Right atrium auricular region (tissue), 2 donors: ENCODE data around the gene NRIP1. TPM values are rescaled to one million over a fixed set of nuclear protein-coding genes. Genes with fewer than 3 reads are reported as not detected.

Source experiments
- DNase-seq: peaks from one replicate; pipeline ENCODE4 v3.0.0-alpha.2; 2019; ENCODE audit warnings: low spot score
- H3K27ac ChIP-seq, 2 donors: fragments of 200-600 bp; sonication (generic); 1 replicate in 1 of 2; 2 replicates in 1 of 2; pipeline ENCODE4 v1.5.1; 2016 to 2019
- H3K27me3 ChIP-seq, 2 donors: fragments of 200-600 bp; sonication (generic); one replicate each; pipeline versions ENCODE4 v1.5.1 to v1.6.0; 2017 to 2019
- H3K36me3 ChIP-seq: fragments of 200-600 bp; sonication (generic); one replicate; pipeline ENCODE4 v1.5.1; 2016
- H3K4me1 ChIP-seq, 2 donors: fragments of 200-600 bp; sonication (generic); one replicate each; pipeline versions ENCODE4 v1.5.1 to v1.6.0; 2017 to 2019
- H3K4me3 ChIP-seq, 2 donors: fragments of 200-600 bp; sonication (generic); 1 replicate in 1 of 2; 2 replicates in 1 of 2; pipeline ENCODE4 v1.5.1; 2017 to 2019; ENCODE audit warnings: mild to moderate bottlenecking in 1 of 2, moderate library complexity in 1 of 2
- H3K9me3 ChIP-seq, 2 donors: fragments of 200-600 bp; sonication (generic); one replicate each; pipeline ENCODE4 v1.5.1; 2019
- CTCF ChIP-seq, 2 donors: fragments of 200-600 bp; sonication (generic); IDR thresholded peaks; one replicate each; pipeline ENCODE4 v1.5.1; 2019; ENCODE audit warnings: antibody characterized with exemption in 2 of 2
- total RNA-seq, 2 donors: library from RNA; depleted of rRNA; stranded (reverse); fragments of >200 nt; gene quantifications; one replicate each; pipeline ENCODE4 v1.1.0, GENCODE V29; 2016

The NRIP1 gene
- total RNA-seq, 2 donors from 2014 or later: 15.5 to 16.0 TPM

DNA sequence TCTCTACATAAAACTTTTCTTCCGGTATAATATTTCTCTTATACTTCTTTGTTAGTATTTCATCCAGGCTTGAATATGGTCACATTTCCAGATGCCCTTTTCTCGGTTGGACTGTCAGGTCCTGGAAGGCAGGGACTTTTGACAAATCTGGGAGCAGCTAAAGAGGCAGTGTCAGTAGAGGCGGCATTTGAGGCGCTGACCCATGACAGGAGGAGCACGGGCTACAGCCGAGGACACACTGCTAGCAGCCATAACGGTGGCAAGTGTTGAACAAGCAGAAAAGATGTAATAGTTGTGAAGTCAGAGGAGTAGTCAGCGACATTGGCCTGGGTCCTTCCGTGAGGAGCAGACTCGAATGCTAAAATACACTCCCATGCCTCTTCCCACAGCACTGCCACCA, 14.5 kb upstream of the NRIP1 start:
- no peaks in the 10 kb centered on the region for H3K4me1 ChIP-seq
- DNase-seq: no peak
- no peaks in the 10 kb centered on the region for H3K27me3 ChIP-seq
- TF ChIP-seq CTCF (IDR thresholded peaks at IDR 0.05): no peak
- no peak overlapping the region for H3K27ac ChIP-seq
- H3K9me3 ChIP-seq: no peaks in the 10 kb centered on the region
- no peaks in the 10 kb centered on the region for H3K36me3 ChIP-seq
- no peak overlapping the region for H3K4me3 ChIP-seq

DNA sequence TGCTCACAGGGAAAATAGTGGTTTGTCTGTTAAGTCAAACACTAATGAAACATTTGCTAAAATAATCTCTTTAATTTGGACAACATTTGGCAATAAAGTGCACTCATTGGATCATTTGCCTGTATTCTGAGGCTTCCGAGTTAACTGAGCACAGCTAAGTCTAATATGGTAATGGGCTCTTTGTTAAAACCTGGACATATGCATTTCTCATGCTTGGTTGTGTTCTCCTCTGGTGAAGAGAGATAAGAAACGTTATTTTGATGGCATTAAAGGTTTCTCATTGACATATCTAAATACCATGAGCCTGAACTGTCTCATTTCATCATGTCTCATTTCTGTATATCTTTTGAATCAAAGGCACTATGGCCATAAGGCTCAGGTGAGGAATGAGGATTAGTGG, 13.4 kb upstream of the NRIP1 start:
- Histone ChIP-seq H3K4me3 (no peak overlapping the region), H3K9me3 (no peaks in the 10 kb centered on the region), H3K4me1 (no peaks in the 10 kb centered on the region), H3K27me3 (no peaks in the 10 kb centered on the region), H3K36me3 (no peaks in the 10 kb centered on the region), H3K27ac (no peak overlapping the region)
- no peak for TF ChIP-seq CTCF (IDR thresholded peaks at IDR 0.05)
- no peak for DNase-seq

GRCh38 chr21:15077529-15078145, 12.8 kb upstream of the NRIP1 start:
- H3K4me1 ChIP-seq: no peaks in the 10 kb centered on the region
- no peaks in the 10 kb centered on the region for H3K9me3 ChIP-seq
- no peaks in the 10 kb centered on the region for H3K36me3 ChIP-seq
- no peak overlapping the region for H3K4me3 ChIP-seq
- no peak overlapping the region for H3K27ac ChIP-seq
- DNase-seq: no peak
- no peaks in the 10 kb centered on the region for H3K27me3 ChIP-seq
- TF ChIP-seq CTCF (IDR thresholded peaks at IDR 0.05): no peak

- no peak for DNase-seq
- no peaks in the 10 kb centered on the region for H3K27me3 ChIP-seq
- no peaks in the 10 kb centered on the region for H3K4me1 ChIP-seq
- H3K27ac ChIP-seq: no peak overlapping the region
- H3K4me3 ChIP-seq: no peak overlapping the region
- no peaks in the 10 kb centered on the region for H3K36me3 ChIP-seq
- no peaks in the 10 kb centered on the region for H3K9me3 ChIP-seq
- TF ChIP-seq CTCF (IDR thresholded peaks at IDR 0.05): no peak
Measured at GRCh38 chr21:15076730-15077129, 11.9 kb upstream of the NRIP1 start.

DNA sequence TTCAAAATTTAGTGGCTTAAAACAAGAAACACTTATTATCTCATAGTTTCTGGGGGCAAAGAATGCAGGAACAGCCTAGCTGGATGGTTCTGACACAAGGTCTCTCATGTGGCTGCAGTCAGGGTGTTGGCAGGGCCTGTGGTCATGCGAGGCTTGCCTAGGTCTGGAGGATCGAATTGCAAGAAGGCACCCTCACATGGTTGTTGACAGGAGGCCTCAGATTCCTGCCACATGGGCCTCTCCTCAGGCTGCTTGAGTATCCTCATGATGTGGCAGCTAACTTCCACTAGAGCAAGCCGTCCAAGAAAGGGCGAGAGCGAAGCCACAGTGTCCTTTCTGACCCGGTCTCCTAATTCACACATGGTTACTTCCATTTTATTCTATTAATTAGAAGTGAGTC, 6.2 kb upstream of the NRIP1 start:
- no peak for TF ChIP-seq CTCF (IDR thresholded peaks at IDR 0.05)
- no peaks in the 10 kb centered on the region for H3K36me3 ChIP-seq

DNA sequence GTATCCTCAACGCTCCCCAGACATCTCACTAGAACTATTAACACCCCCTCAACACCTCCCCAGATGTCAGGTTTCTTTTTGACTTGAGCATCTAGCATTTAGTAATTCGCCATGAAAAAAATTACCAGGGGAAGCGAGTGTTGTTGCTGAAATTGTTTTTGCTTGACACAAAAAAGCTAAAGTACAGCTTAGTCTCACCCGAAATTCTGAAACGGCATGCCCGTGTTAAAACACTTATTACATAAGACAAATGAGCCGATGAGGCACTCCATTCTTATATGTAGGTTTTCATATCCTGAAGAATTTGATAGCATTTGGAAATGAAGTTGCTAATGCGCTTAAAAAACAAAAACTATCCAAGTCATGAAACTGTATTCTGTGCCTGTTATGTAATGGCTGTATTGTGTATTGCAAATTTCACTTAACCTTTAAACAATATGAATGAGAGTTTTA, 1.3 kb upstream of the NRIP1 start:
- Histone ChIP-seq H3K36me3 (no peaks in the 10 kb centered on the region), H3K4me3 (peak overlapping the region; percentile 68 to 75), H3K27ac (peak overlapping the region; percentile 97 to 99), H3K9me3 (no peaks in the 10 kb centered on the region), H3K27me3 (no peaks in the 10 kb centered on the region), H3K4me1 (peaks cover 0 to 33% of the 10 kb centered on the region in 2 donors)
- no peak for TF ChIP-seq CTCF (IDR thresholded peaks at IDR 0.05)
- DNase-seq: no peak

More for the DNA sequence above, 6.2 kb upstream of the NRIP1 start:
- Histone ChIP-seq H3K9me3 (no peaks in the 10 kb centered on the region), H3K4me1 (peaks cover 0 to 7% of the 10 kb centered on the region in 2 donors), H3K4me3 (no peak overlapping the region), H3K27me3 (no peaks in the 10 kb centered on the region), H3K27ac (no peak overlapping the region)
- no peak for DNase-seq
